K562 (cell line): ENCODE data around the gene ELAC2. TPM values are rescaled to one million over a fixed set of nuclear protein-coding genes. Genes with fewer than 3 reads are reported as not detected.

Source experiments
- ATAC-seq: fragments of 200-7000 bp; cut with Tn5 transposase; 3 replicates; pipeline ENCODE4 v1.9.1; 2020; ENCODE audit warnings: moderate library complexity
- BruUV-seq: library from RNA; stranded (reverse); fragments of 400-500 nt; replicated peaks from 2 replicates; lab custom pipeline; 2021; lab: Mats Ljungman, UMichigan
- CTCF ChIA-PET: fragments of 300-600 bp; formaldehyde crosslinking; extraction: SDS; loops from one replicate; lab custom pipeline; 2021; ENCODE audit warnings: low intra/inter-chr PET ratio; lab: Yijun Ruan, JAX
- POLR2A ChIA-PET: fragments of 300-600, 350-650 bp; sonication (Branson Sonifier 250); formaldehyde crosslinking; extraction: SDS; loops from one replicate; lab custom pipeline; 2021; ENCODE audit warnings: antibody characterized with exemption, inconsistent platforms; lab: Yijun Ruan, JAX
- DNase-seq, 4 experiments: peaks; one replicate each; pipeline versions ENCODE4 v3.0.0 to v3.0.0-alpha.2; 2011 to 2018; ENCODE audit warnings: low spot score in 3 of 4, mixed read lengths in 3 of 4; ENCODE audit errors: extremely low read depth in 1 of 4
- FAIRE-seq: peaks from 2 replicates; lab custom pipeline; 2011; peaks lifted over from hg19 to GRCh38; lab: Jason Lieb, UNC
- H2AFZ ChIP-seq: 2 replicates; pipeline ENCODE4 v1.6.0; 2011; ENCODE audit warnings: low read depth, low read length, control low read depth, inconsistent platforms
- H3K27ac ChIP-seq: fragments of 200-600 bp; 3 replicates; pipeline ENCODE4 v1.8.0; 2011; ENCODE audit warnings: low read depth, mild to moderate bottlenecking, control low read depth, inconsistent platforms, low read length, moderate library complexity, mixed read lengths; ENCODE audit errors: extremely low read depth
- H3K27me3 ChIP-seq, 2 experiments: fragments of 300-600 bp in 1 of 2; 2 replicates in 1 of 2; 3 replicates in 1 of 2; pipeline versions ENCODE4 v1.6.0 to v1.8.0; 2011; ENCODE audit warnings: inconsistent platforms in 2 of 2, low read length in 2 of 2, mild to moderate bottlenecking in 1 of 2, mixed read lengths in 1 of 2, moderate library complexity in 1 of 2; ENCODE audit not compliant: control insufficient read depth in 2 of 2, insufficient read depth in 2 of 2
- H3K36me3 ChIP-seq: fragments of 300-600 bp; 3 replicates; pipeline ENCODE4 v1.8.0; 2011; ENCODE audit warnings: mild to moderate bottlenecking, low read length, inconsistent platforms; ENCODE audit not compliant: control insufficient read depth, insufficient read depth
- H3K4me1 ChIP-seq, 2 experiments: fragments of 200-600 bp in 1 of 2; replicated peaks in 1 of 2; 2 replicates in 1 of 2; 3 replicates in 1 of 2; pipeline versions ENCODE4 v1.5.1 to v1.8.0; 2011; ENCODE audit warnings: inconsistent platforms in 2 of 2, low read length in 2 of 2, mild to moderate bottlenecking in 1 of 2, mixed read lengths in 1 of 2, moderate library complexity in 1 of 2; ENCODE audit not compliant: control insufficient read depth in 2 of 2, insufficient read depth in 2 of 2
- H3K4me2 ChIP-seq: 2 replicates; pipeline ENCODE4 v1.6.1; 2011; ENCODE audit warnings: low read length, control low read depth, inconsistent platforms, mixed read lengths; ENCODE audit not compliant: insufficient read depth
- H3K4me3 ChIP-seq: fragments of 200-600 bp; sonication (generic), shearing (Covaris generic); 2 replicates; pipeline ENCODE4 v1.5.1; 2016; ENCODE audit warnings: control low read depth, inconsistent platforms
- H3K79me2 ChIP-seq: fragments of 200-600 bp; 3 replicates; pipeline ENCODE4 v1.8.0; 2011; ENCODE audit warnings: low read length, inconsistent platforms; ENCODE audit not compliant: control insufficient read depth, insufficient read depth
- H3K9ac ChIP-seq, 2 experiments: 2 replicates each; pipeline versions ENCODE4 v1.6.0 to v1.6.1; 2011; ENCODE audit warnings: low read depth in 2 of 2, low read length in 2 of 2, control low read depth in 1 of 2, inconsistent platforms in 1 of 2, mild to moderate bottlenecking in 1 of 2, mixed read lengths in 1 of 2; ENCODE audit not compliant: insufficient read depth in 1 of 2
- H3K9me1 ChIP-seq: one replicate; pipeline ENCODE4 v1.6.0; 2011; ENCODE audit warnings: inconsistent platforms, mild to moderate bottlenecking, low read length, moderate library complexity; ENCODE audit not compliant: control insufficient read depth, insufficient read depth
- H3K9me3 ChIP-seq: replicated peaks from 2 replicates; pipeline ENCODE4 v1.5.1; 2011; ENCODE audit warnings: low read depth, low read length, inconsistent platforms; ENCODE audit not compliant: control insufficient read depth, insufficient read depth
- H4K20me1 ChIP-seq: replicated peaks from 2 replicates; pipeline ENCODE4 v1.6.1; 2011; ENCODE audit warnings: low read length, inconsistent platforms, mixed read lengths; ENCODE audit not compliant: control insufficient read depth, insufficient read depth
- EGR1 ChIP-seq: fragments of 450-650 bp; conservative IDR thresholded peaks from 2 replicates; pipeline ENCODE4 v1.6.1; 2017; ENCODE audit warnings: mild to moderate bottlenecking
- ETV5 ChIP-seq: sonication (generic); formaldehyde crosslinking; IDR thresholded peaks from 2 replicates; pipeline ENCODE4 v1.4.0; 2020; ENCODE audit warnings: low read depth, mild to moderate bottlenecking, missing genetic modification reagents
- HDAC6 ChIP-seq: IDR thresholded peaks from 2 replicates; pipeline ENCODE4 v1.6.1; 2012; ENCODE audit warnings: low read depth, mild to moderate bottlenecking, control low read depth, inconsistent platforms, low read length, moderate library complexity
- KDM4B ChIP-seq, 2 experiments: fragments of 450-650 bp in 1 of 2; sonication (generic) in 1 of 2; IDR thresholded peaks; 2 replicates each; pipeline ENCODE4 v1.6.1; 2016 to 2017; ENCODE audit warnings: borderline replicate concordance in 2 of 2, antibody characterized with exemption in 1 of 2, low read depth in 1 of 2, mild to moderate bottlenecking in 1 of 2
- MCM2 ChIP-seq: fragments of 450-650 bp; IDR thresholded peaks from 2 replicates; pipeline ENCODE4 v1.6.1; 2017; ENCODE audit warnings: low read depth, mild to moderate bottlenecking
- SP1 ChIP-seq: sonication (generic); formaldehyde crosslinking; IDR thresholded peaks from 2 replicates; pipeline ENCODE4 v1.8.1; 2022; ENCODE audit warnings: mild to moderate bottlenecking, missing genetic modification reagents
- SRF ChIP-seq, 2 experiments: fragments of 250-450, 450-650 bp in 1 of 2; sonication (Bioruptor Pico) in 1 of 2; sonication (generic) in 1 of 2; formaldehyde crosslinking; IDR thresholded peaks; 2 replicates each; pipeline versions ENCODE4 v1.5.0 to v1.5.1; 2020 to 2022; ENCODE audit warnings: mild to moderate bottlenecking in 1 of 2, missing genetic modification reagents in 1 of 2
- ZNF561 ChIP-seq: fragments of 450-650 bp; formaldehyde crosslinking; conservative IDR thresholded peaks from 2 replicates; pipeline ENCODE4 v1.4.0; 2020; ENCODE audit warnings: mild to moderate bottlenecking, moderate library complexity
- WGBS: fragments of 100-300 bp; shearing (Covaris generic); methylation state at CpG from one replicate; pipeline ENCODE4 v1.1.6; 2016; ENCODE audit warnings: low coverage, mixed read lengths; ENCODE audit not compliant: insufficient coverage; ENCODE audit errors: missing lambda C conversion rate; 5-methylcytosine and 5-hydroxymethylcytosine counted together
- in situ Hi-C: fragments of 300-500 bp; cut with MboI; formaldehyde crosslinking; loops from 4 replicates; pipeline ENCODE4 v1.15.0; 2018; ENCODE audit warnings: inconsistent platforms, mixed read lengths
- intact Hi-C: fragments of 100-400 bp; cut with micrococcal nuclease; formaldehyde crosslinking; loops from 2 replicates; pipeline ENCODE4 v1.14.2; 2022
- polyA plus RNA-seq, 8 experiments: library from polyadenylated mRNA; depleted of rRNA in 4 of 8; stranded (reverse) in 5 of 8; unstranded in 3 of 8; fragments of >200 nt; fragmentation: Nextera tagmentation in 2 of 8; fragmentation: Illumina TruSeq in 1 of 8; extraction: Ambion mirVana in 2 of 8; extraction: Trizol in 1 of 8; gene quantifications; 2 replicates each; pipeline versions ENCODE4 v1.2.1 to v1.2.3, GENCODE V29; 2011 to 2014; ENCODE audit warnings: inconsistent platforms in 1 of 8, missing spikeins in 1 of 8
- total RNA-seq, 7 experiments: library from RNA; depleted of rRNA in 6 of 7; stranded (reverse); fragments of >200 nt in 6 of 7; fragmentation: Illumina TruSeq in 2 of 7; extraction: Trizol in 2 of 7; gene quantifications; 2 replicates each; pipeline versions ENCODE4 v1.2.1 to v1.2.3, GENCODE V29; 2011 to 2021; ENCODE audit warnings: low replicate concordance in 1 of 7
- TF ChIP-seq, protein P1 (sequence below), 2 experiments: fragments of 450-650 bp; conservative IDR thresholded peaks; 2 replicates each; pipeline ENCODE4 v1.6.1; 2017; ENCODE audit warnings: mild to moderate bottlenecking in 2 of 2, moderate library complexity in 2 of 2

Gene ELAC2
- total and polyA plus RNA-seq, 9 of the 15 experiments (the other 6 are each of a cell fraction or from before 2014, with no cell fraction given), result 4.5 to 129 (median 70.6) TPM

- Histone ChIP-seq H3K9me3 (no peaks in the 10 kb centered on the region), H3K27me3 (no peaks in the 10 kb centered on the region), H3K4me2 (no peak overlapping the region), H3K36me3 (no peaks in the 10 kb centered on the region), H4K20me1 (no peaks in the 10 kb centered on the region), H3K9me1 (no peaks in the 10 kb centered on the region), H2AFZ (no peak overlapping the region), H3K4me1 (no peaks in the 10 kb centered on the region), H3K79me2 (no peaks in the 10 kb centered on the region), H3K27ac (no peak overlapping the region), H3K9ac (no peak overlapping the region), H3K4me3 (no peak overlapping the region)
- ATAC-seq (no peak), FAIRE-seq (no peak), DNase-seq (no peak)
- POLR2A ChIA-PET, result no interaction called here
- in situ Hi-C loops (no loop called here), intact Hi-C loops (no loop called here)
- WGBS, result 0% methylated on average over 4 of the region's 4 CpGs
- CTCF ChIA-PET, result no interaction called here
- TF ChIP-seq MCM2 (no peak), KDM4B (IDR thresholded peaks at IDR 0.05; ENCODE audit: borderline replicate concordance in 2 of 2, low read depth in 1 of 2) (no peak), HDAC6 (no peak), ETV5 (no peak), SRF (CRISPR knock-in tag; IDR thresholded peaks at IDR 0.05) (no peak), ZNF561 (CRISPR knock-in tag) (no peak), EGR1 (no peak), SP1 (CRISPR knock-in tag) (no peak)
- TF ChIP-seq, protein P1, sequence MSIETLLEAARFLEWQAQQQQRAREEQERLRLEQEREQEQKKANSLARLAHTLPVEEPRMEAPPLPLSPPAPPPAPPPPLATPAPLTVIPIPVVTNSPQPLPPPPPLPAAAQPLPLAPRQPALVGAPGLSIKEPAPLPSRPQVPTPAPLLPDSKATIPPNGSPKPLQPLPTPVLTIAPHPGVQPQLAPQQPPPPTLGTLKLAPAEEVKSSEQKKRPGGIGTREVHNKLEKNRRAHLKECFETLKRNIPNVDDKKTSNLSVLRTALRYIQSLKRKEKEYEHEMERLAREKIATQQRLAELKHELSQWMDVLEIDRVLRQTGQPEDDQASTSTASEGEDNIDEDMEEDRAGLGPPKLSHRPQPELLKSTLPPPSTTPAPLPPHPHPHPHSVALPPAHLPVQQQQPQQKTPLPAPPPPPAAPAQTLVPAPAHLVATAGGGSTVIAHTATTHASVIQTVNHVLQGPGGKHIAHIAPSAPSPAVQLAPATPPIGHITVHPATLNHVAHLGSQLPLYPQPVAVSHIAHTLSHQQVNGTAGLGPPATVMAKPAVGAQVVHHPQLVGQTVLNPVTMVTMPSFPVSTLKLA (conservative IDR thresholded peaks at IDR 0.05), result no peak
- BruUV-seq, result no TSS peak
These were observed 21.3 kb upstream of the ELAC2 start for GRCh38 chr17:13038931-13039665.
